ENCODE results near the gene PCBP3. TPM values are rescaled to one million over a fixed set of nuclear protein-coding genes. Genes with fewer than 3 reads are reported as not detected.

PCBP3 gene
- total RNA-seq, 1 donor from 2014 or later = 7.6 TPM

DNA sequence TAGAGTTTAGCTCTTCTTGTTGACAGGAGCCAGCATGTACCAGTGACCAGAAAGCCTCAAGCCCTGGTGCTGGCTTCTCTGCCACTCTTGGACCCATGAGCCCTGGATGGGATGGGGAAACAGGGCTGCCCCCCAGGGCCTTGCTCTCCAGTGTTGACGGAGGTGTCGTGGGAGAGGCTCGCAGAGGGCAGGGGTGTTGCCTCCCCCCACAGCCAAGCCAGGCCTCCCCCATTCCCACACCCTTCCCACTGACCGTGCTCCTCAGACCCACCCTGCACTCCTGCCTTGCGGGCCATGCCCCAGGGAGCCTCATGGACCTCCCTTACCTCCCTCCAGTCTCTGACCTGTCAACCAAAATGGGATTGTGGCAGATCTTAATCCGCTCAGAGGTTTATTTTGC is 214.2 kb downstream of the PCBP3 start:
- no peak for DNase-seq (ENCODE audit: extremely low spot score, unreplicated experiment)

DNA sequence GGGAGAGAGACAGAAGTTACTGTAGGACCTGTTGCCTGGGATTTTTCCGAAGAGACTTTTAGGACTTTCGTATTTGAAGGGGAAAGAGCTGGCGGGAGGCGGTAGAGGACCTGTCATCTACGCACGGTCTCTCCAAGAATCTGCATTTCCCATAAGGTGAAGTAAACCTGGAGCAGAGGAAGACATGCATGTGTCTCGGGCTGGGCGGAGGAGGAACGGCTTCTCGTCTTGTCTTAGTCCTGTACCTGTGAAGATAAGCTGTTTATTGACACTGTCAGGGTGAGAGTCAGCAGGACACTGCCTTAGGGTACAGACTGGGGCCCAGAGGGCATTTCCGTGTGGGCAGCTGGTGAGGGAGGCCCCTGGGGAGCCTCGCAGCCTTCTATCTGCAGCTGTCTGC is 214.7 kb downstream of the PCBP3 start:
- Mint-ChIP-seq H3K4me3 (ENCODE audit: unreplicated experiment) (no peak overlapping the region), H3K27ac (ENCODE audit: unreplicated experiment) (no peak overlapping the region), H3K27me3 (ENCODE audit: unreplicated experiment) (no peaks in the 10 kb centered on the region), H3K4me1 (ENCODE audit: unreplicated experiment) (peaks cover 15% of the 10 kb centered on the region), H3K9me3 (ENCODE audit: unreplicated experiment) (no peaks in the 10 kb centered on the region), H3K36me3 (ENCODE audit: unreplicated experiment) (no peaks in the 10 kb centered on the region)
- TF ChIP-seq, protein P1, sequence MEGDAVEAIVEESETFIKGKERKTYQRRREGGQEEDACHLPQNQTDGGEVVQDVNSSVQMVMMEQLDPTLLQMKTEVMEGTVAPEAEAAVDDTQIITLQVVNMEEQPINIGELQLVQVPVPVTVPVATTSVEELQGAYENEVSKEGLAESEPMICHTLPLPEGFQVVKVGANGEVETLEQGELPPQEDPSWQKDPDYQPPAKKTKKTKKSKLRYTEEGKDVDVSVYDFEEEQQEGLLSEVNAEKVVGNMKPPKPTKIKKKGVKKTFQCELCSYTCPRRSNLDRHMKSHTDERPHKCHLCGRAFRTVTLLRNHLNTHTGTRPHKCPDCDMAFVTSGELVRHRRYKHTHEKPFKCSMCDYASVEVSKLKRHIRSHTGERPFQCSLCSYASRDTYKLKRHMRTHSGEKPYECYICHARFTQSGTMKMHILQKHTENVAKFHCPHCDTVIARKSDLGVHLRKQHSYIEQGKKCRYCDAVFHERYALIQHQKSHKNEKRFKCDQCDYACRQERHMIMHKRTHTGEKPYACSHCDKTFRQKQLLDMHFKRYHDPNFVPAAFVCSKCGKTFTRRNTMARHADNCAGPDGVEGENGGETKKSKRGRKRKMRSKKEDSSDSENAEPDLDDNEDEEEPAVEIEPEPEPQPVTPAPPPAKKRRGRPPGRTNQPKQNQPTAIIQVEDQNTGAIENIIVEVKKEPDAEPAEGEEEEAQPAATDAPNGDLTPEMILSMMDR (IDR thresholded peaks at IDR 0.05) = no peak
- no peak for DNase-seq (ENCODE audit: extremely low spot score, unreplicated experiment)

More for the DNA sequence above, 214.2 kb downstream of the PCBP3 start:
- no peaks in the 10 kb centered on the region for H3K36me3 Mint-ChIP-seq (ENCODE audit: unreplicated experiment)
- H3K27me3 Mint-ChIP-seq (ENCODE audit: unreplicated experiment) = no peaks in the 10 kb centered on the region
- no peaks in the 10 kb centered on the region for H3K9me3 Mint-ChIP-seq (ENCODE audit: unreplicated experiment)
- peaks cover 15% of the 10 kb centered on the region for H3K4me1 Mint-ChIP-seq (ENCODE audit: unreplicated experiment)
- TF ChIP-seq, protein P1 (IDR thresholded peaks at IDR 0.05) = no peak
- no peak overlapping the region for H3K4me3 Mint-ChIP-seq (ENCODE audit: unreplicated experiment)
- H3K27ac Mint-ChIP-seq (ENCODE audit: unreplicated experiment) = no peak overlapping the region

DNA sequence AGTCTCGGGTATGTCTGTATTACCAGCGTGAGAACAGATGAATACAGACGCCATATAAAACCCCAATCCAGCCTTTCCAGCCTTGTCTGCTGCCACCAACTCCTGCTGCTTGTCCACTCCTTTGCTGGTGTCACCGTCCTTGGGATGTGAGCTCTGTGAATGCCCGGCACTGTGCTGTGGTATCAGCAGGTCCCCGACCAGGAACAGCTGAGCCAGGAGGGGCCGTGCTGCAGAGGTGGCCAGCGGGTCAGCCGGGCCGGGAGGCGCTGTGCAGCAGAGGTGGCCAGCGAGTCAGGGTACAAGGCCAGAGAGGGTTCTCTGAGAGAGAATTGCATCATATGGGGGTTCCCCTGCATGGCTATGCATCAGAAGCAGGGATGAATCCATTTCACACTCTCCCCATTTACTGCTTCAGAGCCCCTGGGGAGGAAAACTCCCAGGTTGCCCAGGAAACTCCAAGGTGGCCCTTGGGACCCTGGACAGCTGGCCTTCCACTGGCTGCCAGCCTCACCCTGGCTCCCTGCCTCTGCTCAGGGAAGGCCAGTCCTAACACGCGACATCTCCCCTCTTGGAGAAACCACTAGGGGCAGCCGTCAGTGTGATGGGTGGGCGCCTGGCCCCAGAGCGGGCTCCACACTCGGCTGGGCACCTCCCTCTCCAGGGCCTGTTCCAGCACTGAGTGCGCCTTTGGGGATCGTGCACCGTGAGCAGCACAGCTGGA is 215.7 kb downstream of the PCBP3 start:
- no peaks in the 10 kb centered on the region for H3K9me3 Mint-ChIP-seq (ENCODE audit: unreplicated experiment)
- H3K4me3 Mint-ChIP-seq (ENCODE audit: unreplicated experiment) = no peak overlapping the region
- peaks cover 17% of the 10 kb centered on the region for H3K4me1 Mint-ChIP-seq (ENCODE audit: unreplicated experiment)
- H3K27me3 Mint-ChIP-seq (ENCODE audit: unreplicated experiment) = no peaks in the 10 kb centered on the region
- H3K36me3 Mint-ChIP-seq (ENCODE audit: unreplicated experiment) = no peaks in the 10 kb centered on the region
- no peak overlapping the region for H3K27ac Mint-ChIP-seq (ENCODE audit: unreplicated experiment)
- DNase-seq (ENCODE audit: extremely low spot score, unreplicated experiment) = peak; percentile 54
- TF ChIP-seq, protein P1 (IDR thresholded peaks at IDR 0.05) = no peak

DNA sequence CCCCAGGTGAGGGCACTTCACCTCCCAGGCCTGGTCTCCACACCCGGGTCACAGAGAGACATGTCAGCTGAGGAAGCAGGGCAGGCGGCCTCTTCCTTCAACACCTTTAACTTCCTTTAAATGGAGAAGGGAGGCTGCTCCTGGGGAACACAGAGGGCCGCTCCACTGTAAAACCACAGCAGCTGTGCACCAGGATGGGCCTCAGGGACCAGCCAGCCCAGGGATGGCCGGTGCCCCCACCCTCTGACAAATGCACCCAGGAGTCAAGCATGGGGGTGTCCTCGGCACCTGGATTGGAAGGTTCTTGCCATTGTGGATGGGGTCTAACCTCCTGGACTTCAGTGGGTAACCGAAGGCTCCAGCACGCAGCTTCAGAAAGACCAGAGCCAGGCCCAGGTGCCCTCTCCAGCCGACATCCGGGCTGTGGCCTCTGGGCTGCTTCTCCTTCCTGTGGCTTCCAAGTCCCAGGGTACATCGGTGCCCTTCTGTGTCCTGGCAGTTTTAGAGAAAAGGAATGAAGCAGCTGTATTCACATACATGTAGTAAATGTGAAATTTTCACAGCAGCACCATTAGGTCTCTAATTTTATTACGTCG is 216.3 kb downstream of the PCBP3 start:
- no peaks in the 10 kb centered on the region for H3K36me3 Mint-ChIP-seq (ENCODE audit: unreplicated experiment)
- TF ChIP-seq, protein P1 (IDR thresholded peaks at IDR 0.05) = no peak
- H3K4me3 Mint-ChIP-seq (ENCODE audit: unreplicated experiment) = no peak overlapping the region
- H3K27me3 Mint-ChIP-seq (ENCODE audit: unreplicated experiment) = no peaks in the 10 kb centered on the region
- H3K27ac Mint-ChIP-seq (ENCODE audit: unreplicated experiment) = no peak overlapping the region
- H3K4me1 Mint-ChIP-seq (ENCODE audit: unreplicated experiment) = peaks cover 17% of the 10 kb centered on the region
- peak; percentile 53 for DNase-seq (ENCODE audit: extremely low spot score, unreplicated experiment)
- H3K9me3 Mint-ChIP-seq (ENCODE audit: unreplicated experiment) = no peaks in the 10 kb centered on the region

DNA sequence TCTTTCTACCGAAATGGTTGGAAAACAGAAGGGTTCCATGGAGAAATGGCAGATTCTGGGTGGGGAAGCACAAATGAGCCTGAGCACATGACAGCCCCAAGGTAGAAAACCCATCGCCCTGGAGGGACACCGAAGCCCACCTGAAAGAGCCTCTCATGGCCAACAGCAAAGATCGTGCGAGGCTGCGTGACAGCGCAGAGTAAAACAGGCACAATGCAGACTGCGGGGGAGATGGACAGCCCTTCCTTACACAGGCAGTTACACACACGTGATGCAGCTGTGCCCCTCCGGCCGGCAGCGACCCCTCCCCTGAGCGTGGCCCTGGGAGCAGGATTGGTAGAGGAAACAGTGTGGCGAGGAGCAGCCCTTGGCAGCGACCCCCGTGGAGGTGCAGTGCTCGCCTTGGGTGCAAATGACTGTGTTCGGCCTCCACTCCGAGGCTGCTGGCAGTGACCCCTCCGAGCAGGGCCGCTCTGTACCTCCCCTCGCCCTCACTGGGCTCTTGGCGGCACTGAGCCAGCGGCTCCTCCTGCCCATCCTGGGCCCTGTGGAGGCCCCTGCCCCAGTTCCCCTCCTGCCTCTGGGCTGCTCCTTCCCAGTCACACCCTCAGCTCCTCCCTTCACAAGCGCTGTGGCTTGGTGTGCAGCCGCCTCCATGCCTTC is 217.1 kb downstream of the PCBP3 start:
- Mint-ChIP-seq H3K36me3 (ENCODE audit: unreplicated experiment) (no peaks in the 10 kb centered on the region), H3K27ac (ENCODE audit: unreplicated experiment) (no peak overlapping the region), H3K4me1 (ENCODE audit: unreplicated experiment) (peaks cover 19% of the 10 kb centered on the region), H3K9me3 (ENCODE audit: unreplicated experiment) (no peaks in the 10 kb centered on the region), H3K27me3 (ENCODE audit: unreplicated experiment) (no peaks in the 10 kb centered on the region), H3K4me3 (ENCODE audit: unreplicated experiment) (no peak overlapping the region)
- TF ChIP-seq, protein P1 (IDR thresholded peaks at IDR 0.05) = no peak
- peak; percentile 76 for DNase-seq (ENCODE audit: extremely low spot score, unreplicated experiment)
